Panc1 (cell line): ENCODE data around the gene PRTFDC1.
"Not testable (repeated sequence)": the region's sequence is repeated elsewhere in the genome, so short reads cannot be mapped to it uniquely, and the experiment has no call there.

ENCODE experiments used
- POLR2AphosphoS5 ChIP-seq: IDR thresholded peaks from 2 replicates; pipeline ENCODE4 v1.6.1; 2012; ENCODE audit warnings: mild to moderate bottlenecking, low read depth, low read length, moderate library complexity
- SIN3A ChIP-seq: IDR thresholded peaks from 2 replicates; pipeline ENCODE4 v1.6.1; 2012; ENCODE audit warnings: low read depth, mild to moderate bottlenecking, low read length, moderate library complexity, borderline replicate concordance; ENCODE audit not compliant: insufficient read depth
- TCF7L2 ChIP-seq: IDR thresholded peaks from 2 replicates; pipeline ENCODE4 v1.6.1; 2011; ENCODE audit warnings: mild to moderate bottlenecking, low read depth, low read length, inconsistent platforms
- TF ChIP-seq, protein P1 (sequence below): fragments of 450-650 bp; IDR thresholded peaks from 2 replicates; pipeline ENCODE4 v1.5.1; 2017; ENCODE audit warnings: mild to moderate bottlenecking

DNA sequence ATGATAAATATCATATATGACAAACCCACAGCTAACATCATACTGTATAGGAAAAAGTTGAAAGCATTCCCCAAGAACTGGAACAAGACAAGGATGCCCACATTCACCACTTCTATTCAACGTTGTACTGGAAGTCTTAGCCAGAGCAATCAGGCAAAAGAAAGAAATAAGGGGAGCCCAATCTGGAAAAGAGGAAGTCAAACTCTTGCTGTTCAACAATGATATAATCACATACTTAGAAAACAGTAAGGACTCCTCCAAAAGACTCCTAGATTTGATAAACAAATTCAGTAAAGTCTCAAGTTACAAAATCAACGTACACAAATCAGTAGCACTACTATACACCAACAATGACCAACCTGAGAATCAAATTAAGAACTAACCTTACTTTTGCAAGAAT lies 114.6 kb downstream of the PRTFDC1 start:
- TF ChIP-seq, protein P1, sequence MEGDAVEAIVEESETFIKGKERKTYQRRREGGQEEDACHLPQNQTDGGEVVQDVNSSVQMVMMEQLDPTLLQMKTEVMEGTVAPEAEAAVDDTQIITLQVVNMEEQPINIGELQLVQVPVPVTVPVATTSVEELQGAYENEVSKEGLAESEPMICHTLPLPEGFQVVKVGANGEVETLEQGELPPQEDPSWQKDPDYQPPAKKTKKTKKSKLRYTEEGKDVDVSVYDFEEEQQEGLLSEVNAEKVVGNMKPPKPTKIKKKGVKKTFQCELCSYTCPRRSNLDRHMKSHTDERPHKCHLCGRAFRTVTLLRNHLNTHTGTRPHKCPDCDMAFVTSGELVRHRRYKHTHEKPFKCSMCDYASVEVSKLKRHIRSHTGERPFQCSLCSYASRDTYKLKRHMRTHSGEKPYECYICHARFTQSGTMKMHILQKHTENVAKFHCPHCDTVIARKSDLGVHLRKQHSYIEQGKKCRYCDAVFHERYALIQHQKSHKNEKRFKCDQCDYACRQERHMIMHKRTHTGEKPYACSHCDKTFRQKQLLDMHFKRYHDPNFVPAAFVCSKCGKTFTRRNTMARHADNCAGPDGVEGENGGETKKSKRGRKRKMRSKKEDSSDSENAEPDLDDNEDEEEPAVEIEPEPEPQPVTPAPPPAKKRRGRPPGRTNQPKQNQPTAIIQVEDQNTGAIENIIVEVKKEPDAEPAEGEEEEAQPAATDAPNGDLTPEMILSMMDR, result not testable (repeated sequence)
- not testable (repeated sequence) for TF ChIP-seq POLR2AphosphoS5, SIN3A, TCF7L2
